HCT116 (cell line): ENCODE measurements around the gene EPHA2. TPM values are rescaled to one million over a fixed set of nuclear protein-coding genes. Genes with fewer than 3 reads are reported as not detected.

Source experiments
- ATAC-seq: fragments of 200-7000 bp; cut with Tn5 transposase; 2 replicates; pipeline ENCODE4 v1.9.1; 2020; ENCODE audit warnings: mild to moderate bottlenecking, moderate library complexity
- BruUV-seq: library from RNA; stranded (reverse); fragments of 400-500 nt; replicated peaks from 2 replicates; lab custom pipeline; 2021; lab: Mats Ljungman, UMichigan
- CTCF ChIA-PET: fragments of 300-600 bp; sonication (Branson Sonifier 250); formaldehyde crosslinking; loops from one replicate; lab custom pipeline; 2021; ENCODE audit warnings: antibody characterized with exemption; lab: Charles Lee
- POLR2A ChIA-PET: fragments of 300-600, 350-600 bp; sonication (Branson Sonifier 250); formaldehyde crosslinking; loops from one replicate; lab custom pipeline; 2021; ENCODE audit warnings: antibody characterized with exemption; lab: Charles Lee
- RAD21 ChIA-PET, 2 experiments: fragments of 300-600 bp; sonication (Branson Sonifier 250); formaldehyde crosslinking; loops; one replicate each; lab custom pipeline; 2023; ENCODE audit warnings: low total read pairs in 2 of 2; ENCODE audit not compliant: uncharacterized antibody in 2 of 2, unreplicated experiment in 2 of 2, low non-redundant PET in 1 of 2; lab: Charles Lee
- DNase-seq: peaks from one replicate; pipeline ENCODE4 v3.0.0-alpha.2; 2010; ENCODE audit warnings: low read depth, low spot score
- H2AFZ ChIP-seq: fragments of 200-600 bp; shearing (Covaris generic), sonication (generic); 2 replicates; pipeline ENCODE4 v1.6.1; 2017; ENCODE audit warnings: low read depth, mixed run types, mixed read lengths, antibody characterized with exemption, low read length; ENCODE audit not compliant: poor library complexity, severe bottlenecking
- H3K27ac ChIP-seq: 2 replicates; pipeline ENCODE4 v1.5.1; 2012; ENCODE audit warnings: low read depth, low read length
- H3K27me3 ChIP-seq: fragments of 200-600 bp; sonication (generic); 2 replicates; pipeline ENCODE4 v1.6.1; 2016; ENCODE audit warnings: mixed run types, low read length, mixed read lengths; ENCODE audit not compliant: insufficient read depth
- H3K36me3 ChIP-seq, 2 experiments: fragments of 200-500 bp in 1 of 2; fragments of 200-600 bp in 1 of 2; sonication (Bioruptor generic) in 1 of 2; sonication (generic) in 1 of 2; 2 replicates each; pipeline versions ENCODE4 v1.5.1 to v1.6.1; 2014 to 2016; ENCODE audit warnings: low read length in 2 of 2, inconsistent platforms in 1 of 2, mixed read lengths in 1 of 2, mixed run types in 1 of 2; ENCODE audit not compliant: insufficient read depth in 2 of 2, control insufficient read depth in 1 of 2
- H3K4me1 ChIP-seq, 2 experiments: fragments of 200-600 bp in 1 of 2; sonication (generic) in 1 of 2; 2 replicates each; pipeline versions ENCODE4 v1.5.1 to v1.6.1; 2012 to 2017; ENCODE audit warnings: low read length in 2 of 2, inconsistent platforms in 1 of 2, mild to moderate bottlenecking in 1 of 2, mixed read lengths in 1 of 2, mixed run types in 1 of 2, moderate library complexity in 1 of 2; ENCODE audit not compliant: insufficient read depth in 2 of 2, control insufficient read depth in 1 of 2
- H3K4me2 ChIP-seq: fragments of 200-600 bp; sonication (generic); 2 replicates; pipeline ENCODE4 v1.6.1; 2017; ENCODE audit warnings: mixed run types, low read length, mixed read lengths
- H3K4me3 ChIP-seq, 2 experiments: fragments of 200-600 bp in 1 of 2; sonication (generic) in 1 of 2; replicated peaks in 1 of 2; 2 replicates each; pipeline ENCODE4 v1.5.1; 2011 to 2016; ENCODE audit warnings: low read length in 2 of 2, control low read depth in 1 of 2, low read depth in 1 of 2, mild to moderate bottlenecking in 1 of 2, mixed read lengths in 1 of 2, mixed run types in 1 of 2
- H3K79me2 ChIP-seq: fragments of 200-600 bp; sonication (generic); 2 replicates; pipeline ENCODE4 v1.6.1; 2017; ENCODE audit warnings: mild to moderate bottlenecking, mixed run types, low read length, moderate library complexity, mixed read lengths; ENCODE audit not compliant: insufficient read depth
- H3K9ac ChIP-seq: fragments of 200-600 bp; sonication (generic); 2 replicates; pipeline ENCODE4 v1.6.1; 2016; ENCODE audit warnings: low read length, mixed read lengths
- H3K9me2 ChIP-seq: fragments of 200-600 bp; sonication (generic), shearing (Covaris generic); 2 replicates; pipeline ENCODE4 v1.6.1; 2017; ENCODE audit warnings: mixed run types, mild to moderate bottlenecking, moderate library complexity; ENCODE audit not compliant: insufficient read depth
- H3K9me3 ChIP-seq, 2 experiments: fragments of 200-500 bp in 1 of 2; fragments of 200-600 bp in 1 of 2; sonication (Bioruptor generic) in 1 of 2; sonication (generic) in 1 of 2; 2 replicates each; pipeline ENCODE4 v1.6.1; 2014 to 2017; ENCODE audit warnings: low read length in 2 of 2, mixed read lengths in 2 of 2, inconsistent platforms in 1 of 2, low read depth in 1 of 2, mild to moderate bottlenecking in 1 of 2, mixed run types in 1 of 2, moderate library complexity in 1 of 2; ENCODE audit not compliant: control insufficient read depth in 1 of 2, insufficient read depth in 1 of 2
- H4K20me1 ChIP-seq: fragments of 200-600 bp; sonication (generic), shearing (Covaris generic); 2 replicates; pipeline ENCODE4 v1.6.1; 2017; ENCODE audit warnings: mixed run types, mild to moderate bottlenecking, moderate library complexity; ENCODE audit not compliant: insufficient read depth
- CEBPB ChIP-seq: IDR thresholded peaks from 2 replicates; pipeline ENCODE4 v1.6.1; 2012; ENCODE audit warnings: low read depth
- EGR1 ChIP-seq: IDR thresholded peaks from 2 replicates; pipeline ENCODE4 v1.6.1; 2012; ENCODE audit warnings: low read depth
- ELF1 ChIP-seq: IDR thresholded peaks from 2 replicates; pipeline ENCODE4 v1.6.1; 2012; ENCODE audit warnings: low read depth, borderline replicate concordance
- EZH2 ChIP-seq: fragments of 200-600 bp; sonication (generic); IDR thresholded peaks from 2 replicates; pipeline ENCODE4 v1.6.1; 2017; ENCODE audit warnings: antibody characterized with exemption, mixed run types
- EZH2phosphoT487 ChIP-seq: fragments of 200-600 bp; IDR thresholded peaks from 2 replicates; pipeline ENCODE4 v1.6.1; 2018; ENCODE audit warnings: antibody characterized with exemption, borderline replicate concordance
- FOSL1 ChIP-seq: IDR thresholded peaks from 2 replicates; pipeline ENCODE4 v1.6.1; 2012; ENCODE audit warnings: low read depth
- JUND ChIP-seq: IDR thresholded peaks from 2 replicates; pipeline ENCODE4 v1.6.1; 2012
- POLR2A ChIP-seq: IDR thresholded peaks from 2 replicates; pipeline ENCODE4 v1.7.0; 2011; ENCODE audit warnings: borderline replicate concordance; ENCODE audit not compliant: insufficient read depth, insufficient read length; ENCODE audit errors: extremely low read depth
- RAD21 ChIP-seq: IDR thresholded peaks from 2 replicates; pipeline ENCODE4 v1.6.1; 2012; ENCODE audit warnings: low read depth, mild to moderate bottlenecking
- SIN3A ChIP-seq: IDR thresholded peaks from 2 replicates; pipeline ENCODE4 v1.6.1; 2012; ENCODE audit warnings: low read depth
- SP1 ChIP-seq: IDR thresholded peaks from 2 replicates; pipeline ENCODE4 v1.6.1; 2012; ENCODE audit warnings: low read depth
- TCF7L2 ChIP-seq: IDR thresholded peaks from 2 replicates; pipeline ENCODE4 v1.7.0; 2011; ENCODE audit warnings: borderline replicate concordance, inconsistent platforms; ENCODE audit not compliant: insufficient read depth, insufficient read length; ENCODE audit errors: extremely low read depth
- YY1 ChIP-seq: IDR thresholded peaks from 2 replicates; pipeline ENCODE4 v1.6.1; 2011; ENCODE audit warnings: low read length, low read depth, moderate library complexity, mild to moderate bottlenecking; ENCODE audit not compliant: insufficient replicate concordance; ENCODE audit errors: extremely low read depth
- ZFX ChIP-seq: fragments of 450-650 bp; IDR thresholded peaks from 2 replicates; pipeline ENCODE4 v1.6.1; 2017
- ZNF274 ChIP-seq: fragments of 200-500 bp; sonication (Bioruptor generic); IDR thresholded peaks from 2 replicates; pipeline ENCODE4 v1.6.1; 2014; ENCODE audit warnings: mild to moderate bottlenecking, low read depth, low read length, inconsistent platforms
- intact Hi-C: fragments of 100-400 bp; cut with micrococcal nuclease; formaldehyde crosslinking; loops from 2 replicates; pipeline ENCODE4 v1.10.0; 2022
- total RNA-seq: library from RNA; stranded (reverse); gene quantifications from one replicate; pipeline ENCODE4 v1.2.1, GENCODE V29; 2021; ENCODE audit not compliant: unreplicated experiment
- TF ChIP-seq, protein P1 (sequence below): IDR thresholded peaks from 2 replicates; pipeline ENCODE4 v1.6.1; 2012
- TF ChIP-seq, protein P2 (sequence below): IDR thresholded peaks from 2 replicates; pipeline ENCODE4 v1.6.1; 2012
- TF ChIP-seq, protein P3 (sequence below), 3 experiments: fragments of 200-600 bp in 1 of 3; sonication (generic) in 1 of 3; IDR thresholded peaks in 2 of 3; conservative IDR thresholded peaks in 1 of 3; 2 replicates each; pipeline ENCODE4 v1.5.1; 2012 to 2017; ENCODE audit warnings: low read depth in 2 of 3, low read length in 2 of 3, antibody characterized with exemption in 1 of 3, borderline replicate concordance in 1 of 3, control low read depth in 1 of 3, mild to moderate bottlenecking in 1 of 3, mixed read lengths in 1 of 3, mixed run types in 1 of 3, moderate library complexity in 1 of 3; ENCODE audit not compliant: insufficient read depth in 1 of 3
- TF ChIP-seq, protein P4 (sequence below): IDR thresholded peaks from 2 replicates; pipeline ENCODE4 v1.6.1; 2011; ENCODE audit warnings: mild to moderate bottlenecking, low read length, moderate library complexity; ENCODE audit not compliant: insufficient replicate concordance; ENCODE audit errors: extremely low read depth

The EPHA2 gene
- total RNA-seq, 1 experiment from 2014 or later, result 164 TPM

DNA sequence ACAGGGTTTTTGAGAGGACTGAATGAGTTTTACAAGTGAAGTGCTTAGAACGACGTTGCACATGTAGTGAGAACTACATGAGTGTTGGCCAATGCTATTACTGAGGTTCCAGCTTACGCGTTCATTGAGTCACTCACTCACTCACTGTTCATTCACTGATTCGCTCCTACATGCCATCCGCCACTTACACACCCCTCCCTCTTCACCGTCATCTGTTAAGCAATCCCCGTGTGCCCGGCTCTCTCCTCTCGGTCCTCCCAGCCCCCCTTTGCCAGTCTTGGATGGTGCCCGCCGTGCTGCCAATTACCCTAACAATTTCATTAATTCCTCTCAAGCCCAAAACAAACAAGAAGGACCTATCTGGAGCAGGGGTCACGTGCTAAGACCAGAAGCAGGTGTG is 27.3 kb upstream of the EPHA2 start:
- H3K36me3 ChIP-seq, result no peaks in the 10 kb centered on the region
- H3K9ac ChIP-seq, result peak overlapping the region; percentile 75; the same call in 1 of the 2 replicates
- no peaks in the 10 kb centered on the region for H3K79me2 ChIP-seq
- ChIA-PET POLR2A (interaction anchor here (0.7 to 2.8 kb wide), 2 partner anchors 15 to 27 kb away, joined by 3 to 10 read pairs; partner anchors contain the start of gene EPHA2), CTCF (interaction anchor here (10.3 kb wide), 1 partner anchor 103 kb away, joined by 222 read pairs; no protein-coding TSS in a partner anchor), RAD21 (interaction anchor here in 1 of 2 experiments (0.6 kb wide), 1 partner anchor 105 kb away, joined by 3 read pairs; no protein-coding TSS in a partner anchor)
- no peaks in the 10 kb centered on the region for H3K9me3 ChIP-seq
- DNase-seq (no peak), ATAC-seq (no peak)
- BruUV-seq, result no TSS peak
- no peaks in the 10 kb centered on the region for H3K9me2 ChIP-seq
- peaks cover 73 to 89% of the 10 kb centered on the region in 2 experiments for H3K4me1 ChIP-seq
- intact Hi-C loops, result loop anchor here (2.0 to 10.0 kb wide), 2 partner anchors 38 to 178 kb away; partner anchors contain the start of gene SRARP
- TF ChIP-seq FOSL1, result no peak
- TF ChIP-seq, protein P1, sequence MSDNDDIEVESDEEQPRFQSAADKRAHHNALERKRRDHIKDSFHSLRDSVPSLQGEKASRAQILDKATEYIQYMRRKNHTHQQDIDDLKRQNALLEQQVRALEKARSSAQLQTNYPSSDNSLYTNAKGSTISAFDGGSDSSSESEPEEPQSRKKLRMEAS, result no peak
- no peak for TF ChIP-seq RAD21
- TF ChIP-seq ELF1, result no peak
- no peak for TF ChIP-seq YY1
- TF ChIP-seq ZFX, result no peak
- TF ChIP-seq EZH2, result no peak
- no peak for TF ChIP-seq SP1
- no peak for TF ChIP-seq JUND
- no peak for TF ChIP-seq EGR1
- no peak for TF ChIP-seq SIN3A
- TF ChIP-seq, protein P2, sequence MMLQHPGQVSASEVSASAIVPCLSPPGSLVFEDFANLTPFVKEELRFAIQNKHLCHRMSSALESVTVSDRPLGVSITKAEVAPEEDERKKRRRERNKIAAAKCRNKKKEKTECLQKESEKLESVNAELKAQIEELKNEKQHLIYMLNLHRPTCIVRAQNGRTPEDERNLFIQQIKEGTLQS, result no peak
- TF ChIP-seq POLR2A, result no peak
- TF ChIP-seq ZNF274, result no peak
- TF ChIP-seq, protein P3, sequence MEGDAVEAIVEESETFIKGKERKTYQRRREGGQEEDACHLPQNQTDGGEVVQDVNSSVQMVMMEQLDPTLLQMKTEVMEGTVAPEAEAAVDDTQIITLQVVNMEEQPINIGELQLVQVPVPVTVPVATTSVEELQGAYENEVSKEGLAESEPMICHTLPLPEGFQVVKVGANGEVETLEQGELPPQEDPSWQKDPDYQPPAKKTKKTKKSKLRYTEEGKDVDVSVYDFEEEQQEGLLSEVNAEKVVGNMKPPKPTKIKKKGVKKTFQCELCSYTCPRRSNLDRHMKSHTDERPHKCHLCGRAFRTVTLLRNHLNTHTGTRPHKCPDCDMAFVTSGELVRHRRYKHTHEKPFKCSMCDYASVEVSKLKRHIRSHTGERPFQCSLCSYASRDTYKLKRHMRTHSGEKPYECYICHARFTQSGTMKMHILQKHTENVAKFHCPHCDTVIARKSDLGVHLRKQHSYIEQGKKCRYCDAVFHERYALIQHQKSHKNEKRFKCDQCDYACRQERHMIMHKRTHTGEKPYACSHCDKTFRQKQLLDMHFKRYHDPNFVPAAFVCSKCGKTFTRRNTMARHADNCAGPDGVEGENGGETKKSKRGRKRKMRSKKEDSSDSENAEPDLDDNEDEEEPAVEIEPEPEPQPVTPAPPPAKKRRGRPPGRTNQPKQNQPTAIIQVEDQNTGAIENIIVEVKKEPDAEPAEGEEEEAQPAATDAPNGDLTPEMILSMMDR (IDR thresholded peaks at IDR 0.05 in 2 of 3, conservative IDR thresholded peaks at IDR 0.05 in 1 of 3; ENCODE audit: borderline replicate concordance in 1 of 3, insufficient read depth in 1 of 3, low read depth in 2 of 3, low read length in 2 of 3), result no peak
- no peak for TF ChIP-seq TCF7L2
- TF ChIP-seq, protein P4, sequence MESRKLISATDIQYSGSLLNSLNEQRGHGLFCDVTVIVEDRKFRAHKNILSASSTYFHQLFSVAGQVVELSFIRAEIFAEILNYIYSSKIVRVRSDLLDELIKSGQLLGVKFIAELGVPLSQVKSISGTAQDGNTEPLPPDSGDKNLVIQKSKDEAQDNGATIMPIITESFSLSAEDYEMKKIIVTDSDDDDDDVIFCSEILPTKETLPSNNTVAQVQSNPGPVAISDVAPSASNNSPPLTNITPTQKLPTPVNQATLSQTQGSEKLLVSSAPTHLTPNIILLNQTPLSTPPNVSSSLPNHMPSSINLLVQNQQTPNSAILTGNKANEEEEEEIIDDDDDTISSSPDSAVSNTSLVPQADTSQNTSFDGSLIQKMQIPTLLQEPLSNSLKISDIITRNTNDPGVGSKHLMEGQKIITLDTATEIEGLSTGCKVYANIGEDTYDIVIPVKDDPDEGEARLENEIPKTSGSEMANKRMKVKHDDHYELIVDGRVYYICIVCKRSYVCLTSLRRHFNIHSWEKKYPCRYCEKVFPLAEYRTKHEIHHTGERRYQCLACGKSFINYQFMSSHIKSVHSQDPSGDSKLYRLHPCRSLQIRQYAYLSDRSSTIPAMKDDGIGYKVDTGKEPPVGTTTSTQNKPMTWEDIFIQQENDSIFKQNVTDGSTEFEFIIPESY, result no peak
- TF ChIP-seq CEBPB, result no peak
- TF ChIP-seq EZH2phosphoT487, result no peak
- no peak overlapping the region for H3K4me3 ChIP-seq
- no peak overlapping the region; the same call in 1 of the 2 replicates for H3K27ac ChIP-seq
- no peak overlapping the region for H2AFZ ChIP-seq
- H3K4me2 ChIP-seq, result peak overlapping the region; percentile 82
- H3K27me3 ChIP-seq, result no peaks in the 10 kb centered on the region
- H4K20me1 ChIP-seq, result no peaks in the 10 kb centered on the region
